PC-9 (cell line): ENCODE measurements around the gene TFAP2A.

Source experiments
- CTCF ChIP-seq: fragments of 200-600 bp; sonication (generic); conservative IDR thresholded peaks from 2 replicates; pipeline ENCODE4 v1.6.1; 2017; ENCODE audit warnings: mixed run types, antibody characterized with exemption, mild to moderate bottlenecking, moderate library complexity
- EZH2 ChIP-seq: fragments of 200-600 bp; sonication (generic); IDR thresholded peaks from 2 replicates; pipeline ENCODE4 v1.8.0; 2017; ENCODE audit warnings: antibody characterized with exemption, low read depth

DNA sequence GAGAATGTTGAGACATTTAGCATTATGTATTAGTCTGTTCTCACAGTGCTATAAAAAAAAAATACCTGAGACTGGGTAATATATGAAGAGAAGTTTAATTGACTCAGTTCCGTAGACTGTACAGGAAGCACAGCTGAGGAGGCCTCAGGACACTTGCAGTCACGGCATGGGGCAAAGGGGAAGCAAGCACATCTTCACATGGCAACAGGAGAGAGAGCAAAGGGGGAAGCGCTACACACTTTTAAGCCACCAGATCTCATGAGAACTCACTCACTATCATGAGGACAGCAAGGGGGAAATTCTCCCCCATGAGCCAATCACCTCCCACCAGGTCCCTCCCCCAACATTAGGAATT, 26.8 kb upstream of the TFAP2A start:
- TF ChIP-seq CTCF (no peak), EZH2 (no peak)
